HepG2 (cell line): ENCODE data around the gene AK4. TPM values are rescaled to one million over a fixed set of nuclear protein-coding genes. Genes with fewer than 3 reads are reported as not detected.

ENCODE experiments used
- ATAC-seq: fragments of 200-7000 bp; cut with Tn5 transposase; 3 replicates; pipeline ENCODE4 v1.9.1; 2020; ENCODE audit warnings: mild to moderate bottlenecking, moderate library complexity
- BruUV-seq: library from RNA; stranded (reverse); fragments of 400-500 nt; replicated peaks from 2 replicates; lab custom pipeline; 2021; lab: Mats Ljungman, UMichigan
- CTCF ChIA-PET: fragments of 300-600 bp; formaldehyde crosslinking; extraction: SDS; loops from one replicate; lab custom pipeline; 2021; ENCODE audit warnings: low total read pairs, inconsistent platforms, low intra/inter-chr PET ratio; lab: Yijun Ruan, JAX
- POLR2A ChIA-PET: fragments of 350-600 bp; sonication (Branson Sonifier 250); formaldehyde crosslinking; loops from one replicate; lab custom pipeline; 2020; ENCODE audit warnings: antibody characterized with exemption, inconsistent platforms; lab: Yijun Ruan, JAX
- DNase-seq: peaks from one replicate; pipeline ENCODE4 v3.0.0-alpha.2; 2015; ENCODE audit warnings: low spot score
- FAIRE-seq: peaks from 3 replicates; lab custom pipeline; 2011; peaks lifted over from hg19 to GRCh38; lab: Jason Lieb, UNC
- H2AFZ ChIP-seq: one replicate; pipeline ENCODE4 v1.6.1; 2011; ENCODE audit warnings: low read length, inconsistent platforms
- H3K27ac ChIP-seq: fragments of 300-600 bp; 3 replicates; pipeline ENCODE4 v1.8.0; 2011; ENCODE audit warnings: mixed run types, mild to moderate bottlenecking, mixed read lengths, low read length, inconsistent platforms; ENCODE audit not compliant: insufficient read depth; ENCODE audit errors: extremely low read length
- H3K27me3 ChIP-seq, 2 experiments: fragments of 200-600 bp in 1 of 2; 2 replicates in 1 of 2; 3 replicates in 1 of 2; pipeline versions ENCODE4 v1.6.0 to v1.8.0; 2011; ENCODE audit warnings: low read length in 2 of 2, mild to moderate bottlenecking in 2 of 2, moderate library complexity in 2 of 2, inconsistent platforms in 1 of 2; ENCODE audit not compliant: insufficient read depth in 2 of 2, control insufficient read depth in 1 of 2
- H3K36me3 ChIP-seq, 2 experiments: fragments of 200-600 bp in 1 of 2; replicated peaks in 1 of 2; 2 replicates in 1 of 2; 3 replicates in 1 of 2; pipeline versions ENCODE4 v1.5.1 to v1.8.0; 2011; ENCODE audit warnings: low read length in 2 of 2, inconsistent platforms in 1 of 2; ENCODE audit not compliant: insufficient read depth in 2 of 2, control insufficient read depth in 1 of 2
- H3K4me1 ChIP-seq: 2 replicates; pipeline ENCODE4 v1.5.1; 2012; ENCODE audit warnings: low read length, inconsistent platforms; ENCODE audit not compliant: insufficient read depth
- H3K4me2 ChIP-seq: 2 replicates; pipeline ENCODE4 v1.6.0; 2011; ENCODE audit warnings: low read depth, low read length, inconsistent platforms
- H3K4me3 ChIP-seq, 3 experiments: fragments of 200-600 bp in 1 of 3; sonication (generic), shearing (Covaris generic) in 1 of 3; replicated peaks in 1 of 3; 2 replicates each; pipeline ENCODE4 v1.5.1; 2011 to 2016; ENCODE audit warnings: low read length in 3 of 3, inconsistent platforms in 2 of 3, low read depth in 2 of 3, mild to moderate bottlenecking in 2 of 3, control low read depth in 1 of 3, mixed read lengths in 1 of 3; ENCODE audit not compliant: insufficient read depth in 1 of 3
- H3K79me2 ChIP-seq: one replicate; pipeline ENCODE4 v1.6.1; 2011; ENCODE audit warnings: low read length, inconsistent platforms; ENCODE audit not compliant: insufficient read depth
- H3K9ac ChIP-seq: 2 replicates; pipeline ENCODE4 v1.6.0; 2011; ENCODE audit warnings: mild to moderate bottlenecking, low read depth, low read length, inconsistent platforms; ENCODE audit not compliant: insufficient read depth
- H3K9me3 ChIP-seq: 2 replicates; pipeline ENCODE4 v1.5.1; 2012; ENCODE audit warnings: mild to moderate bottlenecking, low read length
- H4K20me1 ChIP-seq: 2 replicates; pipeline ENCODE4 v1.6.0; 2011; ENCODE audit warnings: inconsistent platforms, mild to moderate bottlenecking, low read length, moderate library complexity; ENCODE audit not compliant: insufficient read depth
- ASH2L ChIP-seq: fragments of 300-600, 200-600 bp; sonication (generic); IDR thresholded peaks from 2 replicates; pipeline ENCODE4 v1.7.0; 2017; ENCODE audit warnings: low read depth, mild to moderate bottlenecking, moderate library complexity, mixed read lengths, low read length; ENCODE audit not compliant: insufficient read length
- CREB1 ChIP-seq, 2 experiments: fragments of 450-650 bp in 1 of 2; IDR thresholded peaks; 2 replicates each; pipeline ENCODE4 v1.6.1; 2016 to 2017; ENCODE audit warnings: control low read depth in 1 of 2, mild to moderate bottlenecking in 1 of 2, missing compliant biosample characterization in 1 of 2, missing genetic modification characterization in 1 of 2
- HMG20A ChIP-seq: IDR thresholded peaks from 2 replicates; pipeline ENCODE4 v1.6.1; 2016; ENCODE audit warnings: borderline replicate concordance
- KDM6A ChIP-seq: IDR thresholded peaks from 2 replicates; pipeline ENCODE4 v1.6.1; 2016; ENCODE audit warnings: low read depth
- TBX3 ChIP-seq: fragments of 450-650 bp; IDR thresholded peaks from 2 replicates; pipeline ENCODE4 v1.6.1; 2017; ENCODE audit warnings: antibody characterized with exemption, mild to moderate bottlenecking, inconsistent platforms, borderline replicate concordance
- TOE1 ChIP-seq: sonication (generic); formaldehyde crosslinking; IDR thresholded peaks from 2 replicates; pipeline ENCODE4 v1.4.0; 2020; ENCODE audit warnings: mild to moderate bottlenecking, missing genetic modification reagents
- ZNF235 ChIP-seq: sonication (generic); formaldehyde crosslinking; IDR thresholded peaks from 2 replicates; pipeline ENCODE4 v1.8.1; 2023; ENCODE audit warnings: mild to moderate bottlenecking, missing genetic modification reagents, borderline replicate concordance
- ZNF30 ChIP-seq: sonication (generic); formaldehyde crosslinking; IDR thresholded peaks from 2 replicates; pipeline ENCODE4 v1.5.0; 2020; ENCODE audit warnings: mild to moderate bottlenecking, missing genetic modification reagents
- ZNF850 ChIP-seq: sonication (generic); formaldehyde crosslinking; conservative IDR thresholded peaks from 2 replicates; pipeline ENCODE4 v1.9.0; 2021; ENCODE audit warnings: mild to moderate bottlenecking, missing genetic modification reagents
- WGBS: methylation state at CpG from one replicate; pipeline ENCODE4 v1.1.6; 2017; ENCODE audit warnings: low lambda C conversion rate; 5-methylcytosine and 5-hydroxymethylcytosine counted together
- in situ Hi-C: cut with HindIII; loops from 2 replicates; pipeline ENCODE4 v1.10.0; 2017; ENCODE audit warnings: low pct_unique_long_range_greater_than_20kb; ENCODE audit not compliant: extremely low pct_ligation_motif_present
- intact Hi-C: fragments of 100-400 bp; cut with micrococcal nuclease; formaldehyde crosslinking; loops from one replicate; pipeline ENCODE4 v1.10.0; 2022; ENCODE audit not compliant: unreplicated experiment
- polyA plus RNA-seq, 8 experiments: library from polyadenylated mRNA; depleted of rRNA in 3 of 8; stranded (reverse) in 7 of 8; unstranded in 1 of 8; fragments of >200 nt; fragmentation: Illumina TruSeq in 4 of 8; extraction: Trizol in 4 of 8; gene quantifications; 2 replicates each; pipeline versions ENCODE4 v1.2.1 to v1.2.3, GENCODE V29; 2011 to 2016; ENCODE audit warnings: low read depth in 4 of 8, missing spikeins in 1 of 8, mixed read lengths in 1 of 8; ENCODE audit not compliant: insufficient read depth in 1 of 8
- total RNA-seq, 5 experiments: library from RNA; depleted of rRNA; stranded (reverse); fragments of >200 nt; fragmentation: Illumina TruSeq; extraction: Trizol; gene quantifications; 2 replicates each; pipeline ENCODE4 v1.2.3, GENCODE V29; 2016; ENCODE audit warnings: low read depth in 1 of 5
- TF ChIP-seq, protein P1 (sequence below): sonication (generic); formaldehyde crosslinking; IDR thresholded peaks from 2 replicates; pipeline ENCODE4 v1.4.0; 2020; ENCODE audit warnings: missing genetic modification reagents, borderline replicate concordance

Gene AK4
- total and polyA plus RNA-seq, 2 of the 13 experiments (the other 11 are each of a cell fraction or from before 2014, with no cell fraction given) = 110 to 160 TPM

DNA sequence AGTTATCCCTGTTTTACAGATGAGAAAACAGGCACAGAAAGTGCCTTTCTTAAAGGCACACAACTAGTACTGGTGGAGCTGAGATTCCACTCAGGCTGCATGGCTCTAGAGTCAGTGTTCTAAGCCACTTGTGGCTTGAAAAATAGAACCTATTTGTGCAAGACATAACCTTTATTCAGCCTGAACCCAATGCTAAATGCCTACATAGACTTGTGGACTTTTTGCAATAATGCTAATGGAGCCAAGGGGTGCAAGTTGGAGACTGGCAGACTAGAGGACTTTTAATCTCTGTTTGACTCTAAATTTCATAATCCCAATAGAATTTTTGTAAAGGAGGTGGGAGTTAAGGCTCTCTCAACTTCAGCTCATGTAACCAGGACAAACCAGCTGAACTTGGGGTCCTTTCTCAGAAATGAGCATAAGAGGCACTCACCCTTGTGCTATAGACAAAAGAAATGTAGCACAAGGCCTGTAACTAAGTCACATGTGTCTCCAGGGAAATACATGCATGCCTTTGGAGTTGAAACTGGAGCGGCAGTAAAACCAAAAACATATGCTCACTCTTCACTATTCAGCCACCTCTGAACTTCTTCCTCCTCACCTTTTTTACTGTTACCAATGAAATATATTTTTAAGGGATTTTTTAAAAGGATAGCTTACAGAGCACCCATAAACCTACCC, 43.0 kb upstream of the AK4 start:
- intact Hi-C loops = no loop called here
- 86% methylated on average over 1 of the region's 1 CpG for WGBS
- DNase-seq (no peak), FAIRE-seq (no peak), ATAC-seq (no peak)
- H3K36me3 ChIP-seq = no peaks in the 10 kb centered on the region
- in situ Hi-C loops = no loop called here
- H3K9me3 ChIP-seq = 0 out of 2 replicates have a peak, but pooled peaks cover under 1% of the 10 kb centered on the region
- no peak overlapping the region for H3K4me3 ChIP-seq
- no peaks in the 10 kb centered on the region; a peak in 1 of 5 replicates for H3K27me3 ChIP-seq
- H4K20me1 ChIP-seq = no peaks in the 10 kb centered on the region
- peaks cover 13% of the 10 kb centered on the region for H3K4me1 ChIP-seq
- ChIA-PET CTCF (no interaction called here), POLR2A (no interaction called here)
- no peak overlapping the region for H2AFZ ChIP-seq
- no TSS peak for BruUV-seq
- no peak for TF ChIP-seq KDM6A (CRISPR knock-in tag)
- TF ChIP-seq TOE1 (CRISPR knock-in tag) = no peak
- TF ChIP-seq ZNF30 = no peak
- TF ChIP-seq TBX3 = no peak
- TF ChIP-seq CREB1 (IDR thresholded peaks at IDR 0.05) = no peak
- TF ChIP-seq CREB1 (CRISPR knock-in tag; IDR thresholded peaks at IDR 0.05) = no peak
- no peak for TF ChIP-seq HMG20A (CRISPR knock-in tag)
- TF ChIP-seq ZNF850 = no peak
- no peak for TF ChIP-seq ASH2L
- TF ChIP-seq, protein P1, sequence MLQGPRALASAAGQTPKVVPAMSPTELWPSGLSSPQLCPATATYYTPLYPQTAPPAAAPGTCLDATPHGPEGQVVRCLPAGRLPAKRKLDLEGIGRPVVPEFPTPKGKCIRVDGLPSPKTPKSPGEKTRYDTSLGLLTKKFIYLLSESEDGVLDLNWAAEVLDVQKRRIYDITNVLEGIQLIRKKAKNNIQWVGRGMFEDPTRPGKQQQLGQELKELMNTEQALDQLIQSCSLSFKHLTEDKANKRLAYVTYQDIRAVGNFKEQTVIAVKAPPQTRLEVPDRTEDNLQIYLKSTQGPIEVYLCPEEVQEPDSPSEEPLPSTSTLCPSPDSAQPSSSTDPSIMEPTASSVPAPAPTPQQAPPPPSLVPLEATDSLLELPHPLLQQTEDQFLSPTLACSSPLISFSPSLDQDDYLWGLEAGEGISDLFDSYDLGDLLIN (CRISPR knock-in tag) = no peak
- TF ChIP-seq ZNF235 = no peak
- no peak overlapping the region for H3K4me2 ChIP-seq
- H3K79me2 ChIP-seq = no peaks in the 10 kb centered on the region
- no peak overlapping the region for H3K9ac ChIP-seq
- no peak overlapping the region for H3K27ac ChIP-seq
